Inflammatory macrophage treated with lipopolysaccharide for 4 hours (primary cell): Measurements from ENCODE around the gene CALU.
A peak's percentile ranks its signal among the peaks of the same experiment; 100 is the strongest.

Source experiments
- DNase-seq: peaks from one replicate; pipeline ENCODE4 v3.0.0-alpha.2; 2020

The CALU gene

DNA sequence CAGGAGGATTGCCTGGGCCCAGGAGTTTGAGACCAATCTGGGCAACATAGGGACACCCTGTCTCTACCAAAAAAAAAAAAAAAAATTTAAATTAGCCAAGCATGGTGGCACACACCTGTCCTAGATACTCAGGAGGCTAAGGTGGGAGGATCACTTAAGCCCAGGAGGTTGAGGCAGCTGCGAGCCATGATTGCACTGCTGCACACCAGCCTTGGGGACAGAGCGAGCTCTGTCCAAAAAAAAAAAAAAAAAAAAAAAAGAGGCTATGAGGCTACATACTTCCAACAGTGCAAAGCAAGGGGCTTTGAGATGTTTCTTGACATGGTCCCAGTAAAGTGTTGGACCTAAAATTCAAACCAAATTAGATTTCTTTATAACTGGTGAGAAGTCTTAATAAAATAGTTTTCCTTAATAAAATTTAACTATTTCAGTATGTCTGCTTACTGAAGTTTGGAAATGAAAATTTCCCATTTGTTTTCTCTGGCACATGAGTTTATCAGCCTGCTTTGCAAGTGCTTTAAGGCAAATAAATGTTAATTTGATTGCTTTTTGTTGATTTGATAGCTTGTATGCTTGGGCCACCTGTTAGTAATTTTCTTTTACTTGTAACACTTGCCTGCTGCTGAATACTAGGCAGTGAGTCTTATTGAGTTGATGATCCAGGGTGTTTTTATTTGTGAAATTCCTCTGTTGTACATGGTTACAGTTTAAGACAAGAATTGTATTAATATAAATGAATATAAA, 16.1 kb downstream of the CALU start:
- DNase-seq, result no peak

DNA sequence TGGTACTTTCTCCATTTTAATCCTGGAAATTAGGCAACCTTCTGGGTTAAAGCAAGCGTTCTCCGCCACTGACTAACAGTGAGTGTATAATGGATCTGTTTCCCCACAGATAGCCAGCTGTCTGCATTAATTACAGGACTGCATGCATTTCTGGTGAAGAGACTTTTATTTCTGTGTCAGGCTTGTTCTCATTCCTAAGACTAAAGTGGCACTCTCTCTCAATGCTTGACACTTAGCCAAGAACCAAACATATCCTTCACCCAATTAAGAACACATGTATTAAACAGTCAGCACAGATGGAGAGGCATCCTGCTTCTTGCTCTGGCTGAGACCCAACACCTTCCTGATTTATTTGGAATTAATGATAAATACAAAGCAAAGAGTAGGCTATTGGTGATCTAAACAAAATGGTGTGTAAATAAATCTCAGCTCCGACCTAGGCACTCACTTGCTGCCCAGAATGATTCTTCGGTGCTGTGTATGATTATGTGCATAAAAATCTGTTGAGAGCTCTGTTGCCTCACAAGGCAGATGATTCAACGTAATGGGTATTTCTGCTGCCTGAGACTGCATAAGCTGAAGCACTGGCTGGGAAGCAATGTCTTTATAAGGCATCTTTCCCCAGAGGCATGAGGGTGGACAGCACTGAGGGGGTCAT, 16.8 kb downstream of the CALU start:
- no peak for DNase-seq

DNA sequence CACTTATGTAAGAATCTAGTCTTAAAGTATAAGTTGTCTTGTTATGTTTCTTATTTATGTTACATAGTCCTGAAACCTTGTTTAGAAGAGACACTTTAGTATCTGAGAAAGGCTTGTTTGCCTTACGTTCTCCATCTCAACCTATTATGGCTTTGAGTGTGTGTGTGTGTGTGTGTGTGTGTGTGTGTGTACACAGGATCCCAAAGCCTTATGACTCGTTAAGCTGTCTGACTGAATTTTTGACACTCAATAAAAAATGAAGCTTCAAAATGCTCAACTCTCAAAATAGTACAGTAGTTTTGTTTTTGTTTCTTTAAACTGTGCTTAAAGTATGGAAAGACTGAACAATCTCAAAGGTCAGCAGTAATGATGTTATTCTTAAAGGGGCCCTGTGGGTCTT, 18.0 kb downstream of the CALU start:
- no peak for DNase-seq

DNA sequence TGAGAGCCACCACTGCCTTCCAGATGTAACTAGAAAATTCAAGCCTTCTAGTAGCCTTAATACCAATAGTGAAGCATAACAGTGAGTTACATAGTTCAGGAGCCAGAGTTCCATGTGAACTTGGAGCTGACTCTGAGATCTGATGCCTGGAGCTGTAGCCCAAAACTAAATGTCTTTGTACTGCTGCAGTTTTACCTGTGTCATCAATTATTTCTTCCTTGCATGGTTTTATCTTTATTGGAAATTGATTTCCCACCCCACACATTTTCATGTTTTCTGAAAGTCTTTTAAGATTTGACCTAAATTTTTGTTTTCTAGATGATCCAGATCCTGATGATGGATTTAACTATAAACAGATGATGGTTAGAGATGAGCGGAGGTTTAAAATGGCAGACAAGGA, 19.4 kb downstream of the CALU start:
- DNase-seq, result no peak

DNA sequence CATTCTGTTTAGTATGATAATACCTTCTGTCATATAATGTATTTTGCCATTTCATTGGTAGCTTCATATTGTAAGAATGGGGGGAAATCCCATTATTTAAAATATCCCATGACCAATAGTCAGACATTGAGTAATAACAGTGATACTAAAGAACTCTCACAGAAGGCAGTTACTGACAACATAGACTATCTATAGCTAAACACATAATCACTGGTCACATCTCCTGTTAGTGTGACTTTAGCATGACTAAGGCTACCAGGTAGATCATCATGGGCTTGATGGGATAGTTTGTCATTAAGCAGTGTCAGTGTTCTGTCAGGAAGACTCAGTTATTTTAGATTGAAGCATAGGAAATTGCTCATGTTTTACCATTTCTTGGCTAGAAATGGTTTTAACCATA, 20.1 kb downstream of the CALU start:
- peak; percentile 77 for DNase-seq

DNA sequence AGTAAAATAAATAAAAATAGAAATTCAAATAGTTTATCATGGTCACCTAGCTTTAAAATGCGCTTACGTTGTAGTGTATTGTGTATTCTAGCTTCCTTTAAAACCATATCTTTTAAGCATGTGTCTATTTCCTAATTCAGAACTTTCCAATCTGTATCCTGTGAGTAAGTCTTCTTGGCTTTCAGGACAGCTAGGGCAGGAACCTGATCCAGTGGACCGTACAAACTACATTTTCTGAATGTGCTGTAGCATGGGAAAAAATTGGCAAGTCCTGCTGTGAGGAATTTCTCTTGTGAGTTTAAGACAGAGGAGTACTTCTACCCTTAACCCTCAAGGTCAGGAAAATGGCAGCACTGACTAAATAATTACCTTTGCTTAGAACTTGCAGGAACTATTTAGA, 24.4 kb downstream of the CALU start:
- no peak for DNase-seq

DNA sequence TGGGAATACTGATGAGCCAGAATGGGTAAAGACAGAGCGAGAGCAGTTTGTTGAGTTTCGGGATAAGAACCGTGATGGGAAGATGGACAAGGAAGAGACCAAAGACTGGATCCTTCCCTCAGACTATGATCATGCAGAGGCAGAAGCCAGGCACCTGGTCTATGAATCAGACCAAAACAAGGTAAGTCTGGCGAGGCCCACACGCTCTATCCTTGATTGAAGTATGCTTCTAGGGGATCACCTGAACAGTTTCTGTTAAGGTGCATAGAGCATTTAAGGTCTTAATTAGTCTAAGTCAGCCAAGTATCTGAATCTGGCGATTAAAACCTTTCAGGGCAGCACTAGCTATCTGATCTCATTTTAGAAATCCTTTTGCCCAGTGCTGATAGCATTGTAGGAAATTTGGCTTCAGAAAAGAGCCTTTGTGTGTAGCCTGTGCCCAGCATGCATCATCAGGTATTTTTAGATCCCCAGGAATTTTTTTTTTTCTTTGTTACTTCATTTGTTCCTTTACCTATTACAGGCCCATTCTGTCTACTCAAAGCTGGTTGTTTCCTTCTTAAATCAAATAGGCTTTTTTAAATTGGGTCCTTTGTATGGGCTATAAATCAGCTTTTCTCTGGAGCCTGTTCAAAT, 28.4 kb downstream of the CALU start:
- DNase-seq, result no peak

DNA sequence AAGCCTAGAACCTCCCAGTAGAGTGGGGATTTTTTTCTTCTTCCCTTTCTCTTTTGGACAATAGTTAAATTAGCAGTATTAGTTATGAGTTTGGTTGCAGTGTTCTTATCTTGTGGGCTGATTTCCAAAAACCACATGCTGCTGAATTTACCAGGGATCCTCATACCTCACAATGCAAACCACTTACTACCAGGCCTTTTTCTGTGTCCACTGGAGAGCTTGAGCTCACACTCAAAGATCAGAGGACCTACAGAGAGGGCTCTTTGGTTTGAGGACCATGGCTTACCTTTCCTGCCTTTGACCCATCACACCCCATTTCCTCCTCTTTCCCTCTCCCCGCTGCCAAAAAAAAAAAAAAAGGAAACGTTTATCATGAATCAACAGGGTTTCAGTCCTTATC, 31.1 kb downstream of the CALU start:
- no peak for DNase-seq

DNA sequence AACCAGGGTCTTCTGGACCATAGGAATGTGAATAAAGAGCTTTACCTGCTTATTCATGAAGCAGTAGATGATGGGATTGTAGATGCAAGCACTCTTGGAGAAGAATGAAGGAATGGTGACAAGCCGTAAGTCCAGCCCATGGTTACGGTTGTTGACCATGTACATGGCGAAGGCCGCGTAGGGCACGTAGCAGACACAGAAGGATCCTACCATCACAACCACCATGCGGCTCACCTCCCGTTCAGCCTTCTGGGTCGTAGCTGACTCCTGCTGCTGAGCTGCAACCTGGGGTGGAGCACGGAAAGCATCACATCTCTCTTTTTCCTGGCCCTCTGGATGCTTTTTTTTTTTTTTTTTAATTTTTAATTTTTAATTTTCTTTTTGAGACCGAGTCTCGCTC, 34.4 kb downstream of the CALU start:
- DNase-seq, result no peak

DNA sequence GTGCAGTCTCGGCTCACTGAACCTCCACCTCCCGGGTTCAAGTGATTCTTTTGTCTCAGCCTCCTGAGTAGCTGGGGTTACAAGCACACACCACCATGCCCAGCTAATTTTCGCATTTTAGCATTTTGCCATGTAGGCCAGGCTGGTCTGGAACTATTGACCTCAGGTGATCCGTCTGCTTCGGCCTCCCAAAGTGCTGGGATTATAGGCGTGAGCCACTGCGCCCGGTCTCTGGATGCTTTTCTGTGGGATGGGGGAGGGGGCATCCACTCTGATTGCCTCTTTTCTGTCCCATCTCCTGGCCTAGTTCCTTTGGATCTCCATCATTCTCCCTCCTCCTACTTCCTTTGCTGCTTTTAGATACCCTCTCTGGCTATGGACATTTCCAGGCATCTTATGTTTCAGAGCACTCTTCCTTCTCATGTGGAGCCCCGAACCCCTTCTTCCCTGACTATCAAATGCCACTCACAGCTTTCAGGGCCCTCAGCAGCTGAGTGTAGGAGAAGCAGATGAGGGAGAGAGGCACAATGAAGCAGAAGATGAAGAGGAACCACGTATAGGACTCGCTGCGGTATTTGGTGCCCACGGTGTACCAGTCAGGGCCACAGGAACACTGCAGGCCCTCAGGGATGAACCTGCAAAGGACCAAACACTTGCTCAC, 35.0 kb downstream of the CALU start:
- no peak for DNase-seq

DNA sequence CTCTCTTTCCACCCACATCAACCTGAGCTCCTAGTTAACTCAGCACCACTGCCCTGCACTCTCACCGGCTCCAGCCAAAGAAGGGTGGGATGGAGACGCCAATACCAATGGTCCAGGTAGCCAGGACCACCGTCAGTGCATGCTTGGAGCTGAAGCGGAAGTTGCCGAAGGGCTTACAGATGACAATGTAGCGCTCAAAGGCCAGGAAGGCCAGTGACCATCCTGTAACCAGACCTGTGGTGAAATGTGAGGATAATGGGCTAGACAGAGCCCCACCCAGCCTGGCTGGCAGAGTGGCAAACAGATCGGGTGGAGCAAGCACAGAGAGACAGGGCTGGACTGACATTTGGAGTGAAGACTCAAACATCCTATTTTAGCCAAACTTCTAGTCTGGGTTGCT, 35.8 kb downstream of the CALU start:
- no peak for DNase-seq

DNA sequence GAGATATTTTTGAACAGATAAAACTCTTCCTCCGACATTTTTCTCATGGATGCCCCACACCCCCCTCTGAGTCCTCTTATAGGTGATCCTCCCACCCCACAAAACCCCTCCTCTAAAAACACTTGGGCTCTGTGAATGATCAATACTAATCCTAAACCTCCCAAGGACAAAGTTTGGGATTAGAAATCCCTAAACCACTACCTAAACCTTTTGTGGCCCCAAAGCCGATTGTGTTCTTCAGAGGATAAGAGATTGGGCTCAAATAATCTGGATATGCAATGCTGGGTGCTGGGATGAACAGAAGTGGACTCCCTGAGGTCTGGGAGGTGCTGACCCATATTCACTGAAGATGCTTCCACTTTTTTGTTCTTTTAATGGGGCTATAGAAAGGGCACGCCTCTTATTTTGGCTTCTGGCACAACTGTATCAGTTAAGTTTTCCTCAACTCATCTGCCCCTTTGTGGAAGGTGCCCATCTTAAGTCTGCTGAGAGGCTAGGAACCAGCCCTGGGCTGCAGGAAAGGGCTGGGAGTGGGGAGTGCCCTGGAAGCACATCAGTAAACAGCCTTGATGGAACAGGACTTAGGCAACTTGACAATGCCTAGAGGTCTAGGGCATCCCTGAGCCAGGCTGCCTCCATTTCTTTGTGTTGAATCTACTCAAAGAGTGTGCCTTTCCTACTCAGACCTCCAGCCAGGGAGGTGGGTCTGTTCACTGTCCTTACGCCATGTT, 36.8 kb downstream of the CALU start, which contains the start of gene OPN1SW:
TSS of gene OPN1SW (minus strand) at position 51 of the 731 bp plus-strand sequence. CDS start at position 38, 13 bp downstream.
- DNase-seq, result no peak

DNA sequence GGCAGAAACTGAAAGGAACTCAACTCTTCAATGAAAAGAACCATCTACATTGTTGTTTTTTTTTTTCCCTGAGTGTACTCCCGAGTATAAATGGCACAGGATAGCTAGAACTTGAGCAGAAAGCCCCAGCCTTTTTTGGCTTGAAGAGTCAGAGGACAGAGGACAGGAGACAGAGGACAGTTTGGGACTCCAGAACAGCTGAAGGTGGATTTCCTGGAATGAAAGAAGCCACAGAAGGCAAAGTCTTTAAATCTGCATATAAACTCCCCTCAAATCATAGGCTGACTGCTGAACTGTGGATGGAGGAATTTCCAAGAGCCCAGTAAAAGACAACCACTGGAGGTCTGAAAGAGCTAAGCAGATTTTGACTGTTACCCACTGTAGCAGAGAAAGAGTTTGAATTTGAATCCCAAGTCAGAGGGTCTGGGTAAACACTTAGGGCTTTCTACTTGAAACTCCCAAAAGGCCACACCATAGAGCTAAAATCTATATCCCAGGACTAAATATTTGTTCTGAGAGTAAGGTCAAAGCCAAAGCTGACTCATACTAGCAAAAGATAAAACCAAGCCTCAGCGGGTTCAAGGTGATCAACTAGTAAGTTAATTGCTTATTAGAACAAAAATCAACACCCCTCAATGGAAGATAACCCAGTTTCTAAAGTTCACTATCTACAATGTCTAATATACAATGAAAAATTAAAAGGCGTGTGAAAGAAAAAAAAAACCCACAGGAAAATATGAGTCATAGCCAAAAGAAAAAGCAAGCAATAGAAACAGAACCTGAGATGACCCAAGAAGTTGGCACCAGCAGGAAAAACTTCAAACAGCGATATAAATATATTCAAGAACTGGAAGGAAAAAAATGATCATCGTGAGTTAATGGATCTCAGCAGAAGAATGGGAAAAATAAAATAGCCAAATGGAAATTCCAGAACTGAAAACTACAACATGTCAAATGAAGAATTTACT, 38.3 kb downstream of the CALU start:
- no peak for DNase-seq

DNA sequence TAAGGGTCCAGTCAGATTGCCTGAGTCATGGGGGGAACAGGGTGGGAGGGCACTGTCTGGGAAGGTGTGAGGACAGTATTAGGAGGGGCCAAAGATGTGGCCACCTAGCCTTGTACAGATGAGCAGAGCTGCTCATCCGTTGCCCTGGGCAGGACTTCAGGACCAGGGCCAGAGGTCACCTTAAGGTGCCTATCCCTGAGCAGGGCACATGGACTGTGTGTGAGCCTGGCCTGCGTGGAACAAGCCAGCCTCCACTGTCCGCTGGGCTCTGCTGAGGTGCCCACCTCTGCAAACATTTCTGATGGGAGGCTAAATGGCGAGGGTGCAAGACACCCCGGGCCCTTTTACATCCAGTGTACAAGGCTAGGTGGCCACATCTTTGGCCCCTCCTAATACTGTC, 39.8 kb downstream of the CALU start:
- no peak for DNase-seq

DNA sequence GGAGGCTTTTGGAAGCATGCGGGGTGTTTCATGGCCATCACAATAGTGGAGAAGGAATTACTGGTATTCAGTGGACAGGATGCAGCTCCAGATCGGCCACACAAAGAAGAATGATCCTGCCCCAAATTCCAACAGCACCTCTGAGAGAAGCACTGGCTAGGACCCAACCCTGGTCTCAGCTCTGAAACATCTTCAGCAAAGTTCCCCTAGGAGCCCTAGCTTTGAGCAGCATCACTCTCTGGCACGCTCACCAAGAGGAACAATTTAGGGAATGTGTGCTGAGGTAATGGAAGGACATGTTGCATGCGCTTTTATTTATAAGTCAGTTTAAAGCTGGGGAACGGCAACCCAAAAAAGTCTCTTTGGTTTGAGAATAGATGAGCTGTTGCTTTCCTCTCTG, 42.0 kb downstream of the CALU start:
- no peak for DNase-seq

DNA sequence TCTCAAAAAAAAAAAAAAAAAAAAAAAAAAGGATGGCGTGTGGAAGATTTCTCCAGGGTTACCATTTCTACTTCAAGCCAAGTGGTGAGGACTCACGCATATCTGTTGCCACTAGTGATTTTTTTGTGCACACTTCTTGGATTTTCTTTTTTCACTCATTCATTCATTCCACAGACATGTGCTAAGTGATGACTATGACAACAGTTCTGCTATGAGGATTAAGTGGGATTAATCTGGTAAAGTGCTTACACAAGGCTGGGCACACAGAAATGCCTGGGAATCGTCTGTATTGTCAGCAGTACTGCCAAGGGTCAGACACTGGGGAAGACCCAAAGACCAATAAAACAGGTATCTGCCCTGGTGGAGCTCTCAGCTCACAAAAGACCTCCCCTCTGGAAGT, 42.7 kb downstream of the CALU start:
- DNase-seq, result no peak

DNA sequence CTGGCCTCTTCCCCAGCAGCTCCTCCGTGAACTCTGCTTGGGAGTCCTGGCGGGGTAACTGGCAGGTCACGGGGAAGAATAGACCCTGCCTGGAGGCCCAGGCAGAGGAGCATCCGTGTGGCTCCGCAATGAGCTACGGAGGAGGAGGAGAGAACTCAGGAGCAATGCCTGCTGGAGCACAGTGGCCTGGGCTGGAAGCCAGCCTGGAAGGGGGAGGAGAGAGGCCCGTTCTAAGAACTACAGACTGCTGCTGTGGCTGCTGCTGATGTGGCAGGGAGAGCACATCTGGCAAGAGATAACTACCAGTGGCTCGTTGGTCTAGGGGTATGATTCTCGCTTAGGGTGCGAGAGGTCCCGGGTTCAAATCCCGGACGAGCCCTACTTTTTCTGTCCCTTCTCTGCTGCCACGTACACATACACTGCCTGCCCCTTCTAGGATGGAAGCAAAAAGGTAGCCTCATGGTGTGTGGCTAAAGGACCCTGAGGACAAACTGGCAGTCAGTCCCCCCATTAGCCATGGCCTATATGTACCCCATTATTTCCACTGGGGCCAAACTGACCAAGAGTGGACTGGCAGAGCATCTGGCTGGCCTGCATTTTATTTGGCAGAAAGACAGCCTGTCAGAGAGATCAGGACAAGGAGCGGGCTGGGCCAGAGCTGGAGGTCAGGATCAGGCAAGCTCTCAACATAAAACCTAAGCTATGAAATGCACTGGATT, 44.1 kb downstream of the CALU start:
- no peak for DNase-seq

DNA sequence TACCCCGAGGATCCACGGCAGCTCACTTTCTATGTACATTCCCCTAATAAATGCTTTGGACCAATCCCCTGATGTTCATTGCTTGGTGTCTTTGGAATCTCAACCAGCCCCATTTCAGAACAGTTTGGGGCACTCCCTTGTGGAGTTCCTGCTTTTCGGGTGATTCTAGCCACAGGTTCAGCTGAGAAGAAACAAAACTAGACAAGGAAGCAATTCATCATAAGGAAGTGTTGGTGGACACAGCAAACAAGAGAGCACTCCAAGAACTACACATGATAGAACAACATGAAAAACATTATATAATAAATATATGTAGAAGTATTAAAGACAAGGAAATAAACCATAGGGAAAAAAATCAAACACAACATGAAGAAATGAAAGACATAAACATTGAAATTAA, 46.6 kb downstream of the CALU start:
- peak; percentile 24 for DNase-seq

DNA sequence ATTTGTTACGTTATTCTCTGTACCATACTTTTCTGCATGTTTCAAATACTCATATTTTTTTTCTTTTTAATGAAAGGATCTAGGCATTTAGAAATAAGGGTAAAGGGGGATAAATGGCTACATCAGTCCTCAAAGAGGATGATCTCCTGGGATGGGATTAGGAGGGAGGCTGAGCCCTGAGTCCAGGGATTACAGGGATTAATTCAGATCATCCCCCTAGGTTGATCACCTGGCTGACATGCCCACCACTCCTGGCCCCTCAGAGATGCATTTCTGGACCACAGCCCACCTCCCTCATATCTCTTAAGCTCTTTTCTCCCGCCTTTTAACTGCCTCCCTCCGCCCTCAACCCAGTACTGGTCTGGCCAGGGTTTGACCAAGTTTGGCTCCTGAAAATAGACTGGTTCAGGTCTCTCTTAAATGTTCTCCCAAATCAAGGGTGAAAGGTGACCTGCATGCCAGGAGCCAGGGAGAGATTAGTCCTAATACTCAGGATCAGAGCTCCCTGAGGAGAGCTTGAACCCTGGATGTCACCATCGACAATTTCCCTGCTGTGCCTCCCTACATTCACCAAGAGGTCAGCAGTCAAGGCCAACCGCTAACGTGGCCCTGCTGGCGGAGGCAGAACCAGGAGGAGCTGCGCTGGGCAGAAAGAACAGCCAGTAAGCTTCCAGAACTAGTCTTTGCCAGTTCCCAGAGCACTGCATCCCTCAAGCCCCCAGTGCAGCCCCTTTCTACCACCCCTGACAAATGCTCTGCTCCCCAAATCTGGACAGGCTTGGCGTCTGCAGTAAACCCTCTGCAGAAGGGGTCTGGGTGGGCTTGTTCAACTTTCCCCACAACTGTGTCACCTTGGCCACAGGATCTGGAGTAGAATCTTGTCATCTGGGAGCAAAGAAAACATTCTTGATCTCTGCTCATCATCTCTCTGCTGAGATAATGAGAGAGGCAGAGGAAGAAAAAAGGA, 49.6 kb downstream of the CALU start:
- DNase-seq, result no peak
